RWPE2 (cell line): ENCODE measurements around the gene ADRA2C.
"Not testable (repeated sequence)": the region's sequence is repeated elsewhere in the genome, so short reads cannot be mapped to it uniquely, and the experiment has no call there.

Experiments
- ATAC-seq: fragments of 200-7000 bp; cut with Tn5 transposase; 3 replicates; pipeline ENCODE4 v1.9.1; 2021; ENCODE audit warnings: low read depth
- DNase-seq: peaks from one replicate; pipeline ENCODE4 v3.0.0-alpha.2; 2020; ENCODE audit warnings: low spot score
- H3K27ac ChIP-seq: fragments of 450-650 bp; 2 replicates; pipeline ENCODE4 v1.5.1; 2017; ENCODE audit warnings: mild to moderate bottlenecking; ENCODE audit not compliant: poor library complexity, severe bottlenecking
- H3K27me3 ChIP-seq: fragments of 250-450 bp; sonication (Bioruptor Pico); 2 replicates; pipeline ENCODE4 v1.5.1; 2021; ENCODE audit warnings: mild to moderate bottlenecking, moderate library complexity; ENCODE audit not compliant: insufficient read depth, poor library complexity, severe bottlenecking
- H3K36me3 ChIP-seq: fragments of 250-450 bp; sonication (Bioruptor Pico); 2 replicates; pipeline ENCODE4 v1.5.1; 2020; ENCODE audit warnings: low read depth, mild to moderate bottlenecking, moderate library complexity
- H3K4me1 ChIP-seq: fragments of 250-450 bp; sonication (Bioruptor Pico); 2 replicates; pipeline ENCODE4 v1.5.1; 2021; ENCODE audit warnings: mild to moderate bottlenecking, moderate library complexity; ENCODE audit not compliant: insufficient read depth, poor library complexity, severe bottlenecking
- H3K4me3 ChIP-seq: fragments of 250-450 bp; sonication (Bioruptor Pico); 2 replicates; pipeline ENCODE4 v1.5.1; 2021; ENCODE audit warnings: mild to moderate bottlenecking, moderate library complexity; ENCODE audit not compliant: severe bottlenecking
- H3K9me3 ChIP-seq: fragments of 250-450 bp; sonication (Bioruptor Pico); 2 replicates; pipeline ENCODE4 v1.5.1; 2021; ENCODE audit warnings: mild to moderate bottlenecking, moderate library complexity; ENCODE audit not compliant: severe bottlenecking
- TF ChIP-seq, protein P1 (sequence below): fragments of 450-650 bp; IDR thresholded peaks from one replicate; pipeline ENCODE4 v1.5.1; 2017; ENCODE audit warnings: mild to moderate bottlenecking, moderate library complexity; ENCODE audit not compliant: poor library complexity, severe bottlenecking

The ADRA2C gene

DNA sequence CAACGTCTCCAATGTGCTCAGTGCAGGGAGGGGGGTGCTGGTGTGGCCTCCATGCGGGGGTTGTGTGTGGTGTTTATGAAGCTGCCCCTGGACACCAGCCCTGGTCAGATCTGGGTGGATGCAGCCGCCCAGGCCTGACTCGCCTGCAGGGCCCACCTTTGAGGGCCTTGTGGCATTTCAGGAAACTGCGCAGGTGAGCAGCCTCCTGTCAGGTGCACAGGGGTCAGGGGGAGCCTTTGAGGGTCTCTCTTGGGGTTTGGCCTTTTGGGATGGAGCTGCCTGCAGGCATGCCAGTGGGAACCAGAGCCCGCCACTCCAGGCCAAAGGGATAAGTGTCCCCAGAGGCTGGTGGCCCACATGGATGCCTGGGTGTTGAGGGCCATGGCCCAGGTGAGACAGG lies 45.4 kb downstream of the ADRA2C start:
- no peak overlapping the region for H3K27ac ChIP-seq
- TF ChIP-seq, protein P1, sequence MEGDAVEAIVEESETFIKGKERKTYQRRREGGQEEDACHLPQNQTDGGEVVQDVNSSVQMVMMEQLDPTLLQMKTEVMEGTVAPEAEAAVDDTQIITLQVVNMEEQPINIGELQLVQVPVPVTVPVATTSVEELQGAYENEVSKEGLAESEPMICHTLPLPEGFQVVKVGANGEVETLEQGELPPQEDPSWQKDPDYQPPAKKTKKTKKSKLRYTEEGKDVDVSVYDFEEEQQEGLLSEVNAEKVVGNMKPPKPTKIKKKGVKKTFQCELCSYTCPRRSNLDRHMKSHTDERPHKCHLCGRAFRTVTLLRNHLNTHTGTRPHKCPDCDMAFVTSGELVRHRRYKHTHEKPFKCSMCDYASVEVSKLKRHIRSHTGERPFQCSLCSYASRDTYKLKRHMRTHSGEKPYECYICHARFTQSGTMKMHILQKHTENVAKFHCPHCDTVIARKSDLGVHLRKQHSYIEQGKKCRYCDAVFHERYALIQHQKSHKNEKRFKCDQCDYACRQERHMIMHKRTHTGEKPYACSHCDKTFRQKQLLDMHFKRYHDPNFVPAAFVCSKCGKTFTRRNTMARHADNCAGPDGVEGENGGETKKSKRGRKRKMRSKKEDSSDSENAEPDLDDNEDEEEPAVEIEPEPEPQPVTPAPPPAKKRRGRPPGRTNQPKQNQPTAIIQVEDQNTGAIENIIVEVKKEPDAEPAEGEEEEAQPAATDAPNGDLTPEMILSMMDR, result no peak
- H3K36me3 ChIP-seq, result no peaks in the 10 kb centered on the region
- H3K4me1 ChIP-seq, result no peaks in the 10 kb centered on the region
- no peak for DNase-seq
- no peak overlapping the region for H3K4me3 ChIP-seq
- H3K27me3 ChIP-seq, result peaks cover 21% of the 10 kb centered on the region
- no peak for ATAC-seq
- H3K9me3 ChIP-seq, result no peaks in the 10 kb centered on the region

DNA sequence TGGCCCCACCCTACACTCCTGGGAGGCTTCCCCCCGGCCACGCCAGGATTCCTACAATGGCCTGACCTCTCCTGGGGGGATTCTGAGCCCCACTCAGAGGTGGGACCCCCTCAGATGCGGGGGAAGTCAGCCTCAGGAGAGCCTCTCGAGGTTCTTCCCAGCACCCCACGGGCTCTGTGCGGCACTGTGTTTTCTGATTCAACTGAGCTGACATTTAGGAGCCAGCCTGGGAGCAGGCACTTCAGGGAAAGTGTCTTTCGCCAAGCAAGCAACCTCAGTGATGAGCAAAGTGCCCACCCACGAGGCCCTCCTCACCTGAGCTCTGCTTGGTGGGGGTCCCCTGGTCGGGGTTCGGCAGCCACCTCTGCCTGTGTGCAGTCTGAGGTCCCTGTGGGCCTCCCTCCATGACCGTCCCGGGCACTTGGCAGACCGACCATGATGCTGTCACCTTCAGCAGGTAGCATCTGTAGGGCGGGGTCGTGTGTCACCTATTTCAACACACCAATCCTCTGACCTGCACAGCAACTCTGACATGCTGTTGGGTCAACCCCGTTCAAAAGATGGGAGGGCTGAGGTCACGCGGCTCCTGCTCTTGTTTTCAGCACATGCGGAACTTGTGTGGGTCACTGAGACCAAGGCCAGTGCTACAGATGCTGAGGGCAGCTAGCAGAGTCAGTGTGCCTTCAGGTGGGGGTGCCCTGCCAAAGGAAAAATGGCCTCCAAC lies 46.2 kb downstream of the ADRA2C start:
- Histone ChIP-seq H3K36me3 (no peaks in the 10 kb centered on the region), H3K27ac (no peak overlapping the region), H3K9me3 (no peaks in the 10 kb centered on the region), H3K4me3 (no peak overlapping the region), H3K27me3 (peaks cover 13% of the 10 kb centered on the region), H3K4me1 (no peaks in the 10 kb centered on the region)
- DNase-seq (no peak), ATAC-seq (no peak)
- TF ChIP-seq, protein P1, result no peak

DNA sequence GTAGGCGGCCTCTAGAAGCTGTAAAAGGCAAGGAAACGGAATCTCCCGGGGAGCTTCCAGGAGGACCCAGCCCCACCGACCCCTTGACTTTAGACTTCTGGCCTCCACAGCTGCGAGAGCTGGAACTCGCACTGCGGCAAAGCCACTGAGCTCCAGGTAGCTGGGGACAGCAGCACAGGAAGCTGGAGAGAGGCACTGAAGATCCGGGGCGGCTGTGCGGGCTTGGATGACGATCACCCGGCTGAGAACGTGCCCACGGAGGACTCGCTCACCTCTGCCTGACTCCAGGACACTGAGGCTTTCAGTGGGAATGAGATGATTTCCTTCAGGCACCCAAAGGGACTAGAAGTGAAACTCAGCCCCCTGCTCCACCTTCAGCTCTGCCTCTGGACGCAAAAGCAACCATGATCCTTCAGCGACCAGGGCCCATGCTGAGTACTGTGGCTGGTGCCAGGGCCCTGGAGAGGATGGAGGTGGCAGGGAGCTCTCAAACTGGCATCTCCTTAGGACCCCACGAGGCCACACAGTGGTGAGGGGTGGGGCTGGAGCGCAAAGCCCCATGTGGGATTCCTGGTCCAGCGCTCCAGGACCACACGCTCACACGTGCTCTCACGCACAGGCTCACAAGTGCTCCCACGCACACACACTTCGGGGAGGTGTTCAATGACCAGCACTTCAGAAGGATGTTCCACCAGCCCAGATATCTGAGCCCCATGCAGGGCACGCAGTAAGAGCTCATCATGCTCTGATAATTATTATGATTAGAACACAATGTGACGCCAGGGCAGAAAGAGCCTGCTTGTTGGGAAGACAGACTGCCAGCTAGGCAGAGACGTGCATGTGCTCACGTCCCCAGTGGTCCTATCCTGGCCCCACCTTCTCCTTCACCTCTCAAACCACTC lies 47.2 kb downstream of the ADRA2C start:
- TF ChIP-seq, protein P1, result no peak
- Histone ChIP-seq H3K36me3 (no peaks in the 10 kb centered on the region), H3K9me3 (no peaks in the 10 kb centered on the region), H3K27me3 (peaks cover 3% of the 10 kb centered on the region), H3K4me3 (no peak overlapping the region), H3K27ac (no peak overlapping the region), H3K4me1 (no peaks in the 10 kb centered on the region)
- DNase-seq, result no peak
- ATAC-seq, result no peak

DNA sequence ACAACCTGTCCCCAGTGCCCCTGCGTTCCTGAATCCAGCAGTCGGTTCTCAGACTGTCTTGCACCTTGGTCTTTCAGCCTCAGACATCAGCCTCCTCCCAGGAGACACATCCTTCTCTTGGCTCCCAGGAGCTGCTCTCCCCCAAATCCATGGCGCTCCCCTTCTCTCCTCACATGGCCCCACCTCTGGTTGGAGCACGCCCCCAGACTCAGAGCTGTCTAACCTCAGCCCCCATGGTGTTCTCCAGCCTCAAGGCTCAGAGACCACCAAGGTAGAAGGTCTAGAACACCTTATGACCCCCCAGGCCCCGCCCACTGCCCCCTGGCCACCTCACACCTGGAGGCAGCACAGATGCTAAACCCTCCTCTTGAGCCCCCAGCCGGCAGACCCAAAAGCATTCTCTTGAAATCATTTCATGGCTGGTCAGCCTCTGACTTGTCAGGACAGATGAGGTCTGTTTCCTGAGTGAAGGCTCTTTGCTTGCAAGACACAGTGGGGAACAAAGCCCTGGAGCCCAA lies 47.9 kb downstream of the ADRA2C start:
- Histone ChIP-seq H3K27me3 (no peaks in the 10 kb centered on the region), H3K36me3 (no peaks in the 10 kb centered on the region), H3K9me3 (no peaks in the 10 kb centered on the region), H3K27ac (no peak overlapping the region), H3K4me3 (no peak overlapping the region), H3K4me1 (no peaks in the 10 kb centered on the region)
- no peak for ATAC-seq
- DNase-seq, result no peak
- TF ChIP-seq, protein P1, result no peak

DNA sequence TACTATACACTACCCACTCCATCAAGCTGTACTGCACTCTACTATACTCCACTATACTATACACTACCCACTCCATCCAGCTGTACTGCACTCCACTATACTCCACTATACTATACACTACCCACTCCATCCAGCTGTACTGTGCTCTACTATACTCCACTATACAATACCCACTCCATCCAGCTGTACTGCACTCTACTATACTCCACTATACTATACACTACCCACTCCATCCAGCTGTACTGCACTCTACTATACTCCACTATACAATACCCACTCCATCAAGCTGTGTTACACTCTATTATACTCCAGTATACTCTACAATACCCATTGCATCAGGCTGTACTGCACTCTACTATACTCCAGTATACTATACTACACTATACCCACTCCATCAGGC lies 48.7 kb downstream of the ADRA2C start:
- H3K27ac ChIP-seq, H3K9me3 ChIP-seq, H3K4me3 ChIP-seq, DNase-seq, H3K4me1 ChIP-seq, H3K27me3 ChIP-seq, H3K36me3 ChIP-seq: not testable (repeated sequence)
- ATAC-seq, result peak; percentile 35; the same call in 1 of the 3 replicates
